Stimulated activated naive B cell treated with anti-CD40 and anti-IgM and Interleukin-4, amounts not matched to agents 10 μg/mL and 1 μg/mL and 100 μg/mL, for 72 hours (primary cell): Measurements from ENCODE around the gene SIT1.
A peak's percentile ranks its signal among the peaks of the same experiment; 100 is the strongest.

Source experiments
- ATAC-seq, 2 donors: fragments of 150-1000 bp; cut with Tn5 transposase; replicated peaks; 2 replicates each; pipeline ENCODE4 v1.10.0; 2021; ENCODE audit warnings: moderate library complexity in 1 of 2
- DNase-seq: peaks from one replicate; pipeline ENCODE4 v3.0.0; 2021
- H3K27ac Mint-ChIP-seq: one replicate; pipeline ENCODE4 v1.8.0; 2022; ENCODE audit warnings: mild to moderate bottlenecking, mixed read lengths
- H3K27me3 Mint-ChIP-seq, 2 donors: one replicate each; pipeline ENCODE4 v1.8.0; 2022; ENCODE audit warnings: mixed read lengths in 2 of 2
- H3K36me3 Mint-ChIP-seq, 2 donors: one replicate each; pipeline ENCODE4 v1.8.0; 2022; ENCODE audit warnings: mixed read lengths in 2 of 2, mild to moderate bottlenecking in 1 of 2
- H3K4me1 Mint-ChIP-seq, 2 donors: one replicate each; pipeline ENCODE4 v1.8.0; 2022; ENCODE audit warnings: mixed read lengths in 2 of 2, mild to moderate bottlenecking in 1 of 2
- H3K4me3 Mint-ChIP-seq, 2 donors: one replicate each; pipeline ENCODE4 v1.8.0; 2022; ENCODE audit warnings: mild to moderate bottlenecking in 2 of 2, mixed read lengths in 2 of 2, moderate library complexity in 1 of 2
- H3K9me3 Mint-ChIP-seq, 2 donors: one replicate each; pipeline ENCODE4 v1.8.0; 2022; ENCODE audit warnings: mixed read lengths in 2 of 2, mild to moderate bottlenecking in 1 of 2

The SIT1 gene

DNA sequence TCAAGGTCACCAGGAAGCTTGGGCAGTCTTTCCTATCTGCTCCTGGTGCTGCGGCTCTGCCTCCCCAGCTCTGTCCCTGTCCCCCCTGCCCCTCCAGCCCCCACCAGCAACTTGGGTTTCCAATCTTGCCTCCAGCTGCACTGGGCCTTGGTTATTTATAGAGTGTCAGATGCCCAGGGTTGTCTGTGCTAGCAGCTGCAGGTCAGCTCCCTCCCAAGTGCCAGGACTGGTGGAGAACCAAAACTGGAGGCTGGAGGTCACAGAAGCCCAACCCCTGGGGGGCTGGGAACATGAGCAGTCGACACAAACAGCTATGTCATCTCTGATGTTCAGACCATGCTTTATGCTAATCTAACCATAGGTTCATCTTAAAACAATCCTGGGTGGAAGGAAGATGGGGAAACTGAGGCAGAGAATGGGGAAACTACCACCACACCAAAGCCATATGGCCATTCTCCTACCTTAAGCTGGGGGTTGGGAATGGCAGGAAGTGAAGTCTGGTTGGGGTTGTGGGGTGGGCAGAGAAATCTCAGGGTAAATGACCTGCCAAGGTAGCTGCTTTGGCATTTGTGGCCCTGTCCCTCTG, 37.3 kb upstream of the SIT1 start:
- ATAC-seq (no peak), DNase-seq (no peak)
- H3K36me3 Mint-ChIP-seq: no peaks in the 10 kb centered on the region
- H3K4me3 Mint-ChIP-seq: no peak overlapping the region
- no peaks in the 10 kb centered on the region for H3K9me3 Mint-ChIP-seq
- H3K27ac Mint-ChIP-seq: no peak overlapping the region
- no peaks in the 10 kb centered on the region for H3K27me3 Mint-ChIP-seq
- peaks cover 18 to 33% of the 10 kb centered on the region in 2 donors for H3K4me1 Mint-ChIP-seq

DNA sequence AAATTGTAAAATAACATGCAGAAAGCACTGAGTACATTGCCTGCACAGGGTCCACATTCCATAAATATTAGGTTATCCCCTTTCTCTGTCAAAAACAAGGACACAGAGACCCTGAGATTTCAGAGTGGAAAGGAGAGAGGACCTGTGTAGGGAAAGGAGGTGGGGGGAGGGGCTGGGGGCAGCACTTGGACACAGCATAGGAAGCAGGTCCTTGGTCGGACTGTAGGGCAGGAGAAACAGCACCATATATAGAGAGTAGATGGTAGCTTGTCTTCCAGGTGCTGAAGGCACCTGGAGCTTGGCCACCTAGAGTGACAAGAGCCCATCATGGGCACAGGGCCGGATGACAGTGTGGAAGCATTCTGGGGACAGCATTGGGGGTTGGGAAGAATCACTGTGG, 36.6 kb upstream of the SIT1 start:
- Mint-ChIP-seq H3K27me3 (no peaks in the 10 kb centered on the region), H3K4me1 (peaks cover 18 to 38% of the 10 kb centered on the region in 2 donors), H3K36me3 (no peaks in the 10 kb centered on the region), H3K9me3 (no peaks in the 10 kb centered on the region), H3K4me3 (peak overlapping the region in 1 of 2 donors; percentile 2), H3K27ac (no peak overlapping the region)
- DNase-seq (no peak), ATAC-seq (no peak)

DNA sequence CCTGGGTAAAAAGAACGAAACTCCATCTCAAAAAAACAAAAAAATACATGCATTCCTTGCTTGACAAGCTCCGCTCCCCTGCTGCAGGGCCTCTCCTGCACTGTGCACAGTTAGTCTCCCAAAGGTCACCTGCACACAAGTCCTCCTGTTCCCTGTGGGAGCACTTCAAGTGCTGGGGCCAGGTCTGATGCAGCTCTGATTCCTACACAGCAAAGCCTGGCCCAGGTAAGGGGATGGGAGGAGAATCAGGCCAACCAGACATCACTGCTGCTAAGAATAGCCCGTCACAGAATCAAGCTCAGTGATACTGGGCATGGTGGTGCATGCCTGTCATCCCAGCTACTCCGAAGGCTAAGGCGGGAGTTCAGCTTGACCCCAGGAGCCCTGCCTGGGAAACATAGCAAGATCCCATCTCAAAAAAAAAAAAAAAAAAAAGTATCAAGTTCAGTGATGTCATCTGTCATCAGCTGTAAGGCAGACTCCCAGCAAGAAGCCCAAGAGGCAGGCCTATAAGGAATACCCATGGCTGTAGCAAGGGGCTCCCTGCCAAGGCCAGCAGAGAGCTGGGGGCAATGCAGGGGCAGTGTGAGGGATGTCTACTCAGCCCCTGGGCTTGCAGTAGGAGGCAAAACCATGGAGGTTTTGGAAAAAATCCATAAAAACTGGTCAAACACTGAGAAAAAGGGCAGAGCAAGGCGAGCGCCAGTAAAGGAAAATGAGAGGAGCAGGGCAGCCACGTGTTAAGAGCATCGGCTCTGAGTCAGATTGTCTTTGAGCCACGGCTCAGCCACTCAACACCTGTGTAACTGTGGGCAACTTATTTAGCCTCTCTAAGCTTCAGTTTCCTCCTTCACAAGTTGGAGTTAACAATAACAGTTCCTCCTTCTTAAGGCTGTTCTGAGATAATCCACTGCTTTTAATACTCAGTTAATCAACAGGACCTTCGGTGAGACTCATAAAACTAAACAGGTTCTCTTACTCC, 35.8 kb upstream of the SIT1 start:
- no peaks in the 10 kb centered on the region for H3K9me3 Mint-ChIP-seq
- ATAC-seq (no peak), DNase-seq (no peak)
- H3K27ac Mint-ChIP-seq: no peak overlapping the region
- no peaks in the 10 kb centered on the region for H3K36me3 Mint-ChIP-seq
- H3K4me1 Mint-ChIP-seq: peaks cover 17 to 38% of the 10 kb centered on the region in 2 donors
- no peak overlapping the region for H3K4me3 Mint-ChIP-seq
- no peaks in the 10 kb centered on the region for H3K27me3 Mint-ChIP-seq

DNA sequence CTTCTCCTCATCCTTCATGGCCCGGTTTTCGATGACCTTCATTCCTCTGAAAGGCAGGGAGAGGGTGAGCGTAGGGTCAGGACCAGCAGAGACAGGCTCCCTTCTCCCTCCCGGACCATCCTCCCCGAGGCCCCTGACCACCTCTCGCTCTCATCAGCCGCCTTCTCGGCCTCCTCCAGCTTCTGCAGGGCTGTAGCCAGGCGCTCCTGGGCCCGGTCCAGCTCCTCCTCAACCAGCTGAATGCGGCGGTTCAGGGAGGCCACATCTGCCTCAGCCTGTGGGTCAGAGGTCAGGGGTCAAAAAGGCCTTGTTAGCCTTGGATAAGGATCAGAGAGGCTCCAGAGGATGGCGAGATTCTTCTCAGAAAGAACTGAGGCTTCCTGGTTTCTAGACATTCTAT, 34.8 kb upstream of the SIT1 start:
- Mint-ChIP-seq H3K27me3 (no peaks in the 10 kb centered on the region), H3K36me3 (no peaks in the 10 kb centered on the region), H3K4me3 (no peak overlapping the region), H3K9me3 (no peaks in the 10 kb centered on the region), H3K4me1 (peaks cover 19 to 31% of the 10 kb centered on the region in 2 donors), H3K27ac (no peak overlapping the region)
- no peak for DNase-seq
- ATAC-seq: no peak

DNA sequence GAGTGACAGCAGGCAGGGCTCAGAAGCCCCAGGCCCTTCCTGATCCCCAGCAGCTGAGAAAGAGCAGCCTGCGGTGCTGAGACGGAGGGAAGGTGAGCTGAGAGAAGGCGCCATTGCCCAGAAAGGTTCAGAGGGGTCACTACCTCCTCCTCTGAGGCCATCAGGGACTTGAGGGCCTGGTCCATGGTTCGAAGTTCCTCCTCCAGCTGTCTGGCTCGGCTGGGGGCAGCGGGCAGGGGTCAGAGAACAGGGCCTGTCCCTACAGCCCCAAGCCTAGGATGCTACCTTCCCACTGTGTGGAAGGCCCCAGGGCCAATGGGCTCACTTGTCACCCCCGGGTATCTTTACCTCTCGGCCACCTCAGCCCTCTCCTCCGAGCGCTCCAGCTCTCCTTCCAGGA, 34.2 kb upstream of the SIT1 start:
- Mint-ChIP-seq H3K27ac (peak overlapping the region; percentile 6), H3K4me3 (no peak overlapping the region), H3K9me3 (no peaks in the 10 kb centered on the region), H3K36me3 (no peaks in the 10 kb centered on the region), H3K4me1 (peaks cover 23 to 37% of the 10 kb centered on the region in 2 donors), H3K27me3 (no peaks in the 10 kb centered on the region)
- DNase-seq (no peak), ATAC-seq (no peak)

DNA sequence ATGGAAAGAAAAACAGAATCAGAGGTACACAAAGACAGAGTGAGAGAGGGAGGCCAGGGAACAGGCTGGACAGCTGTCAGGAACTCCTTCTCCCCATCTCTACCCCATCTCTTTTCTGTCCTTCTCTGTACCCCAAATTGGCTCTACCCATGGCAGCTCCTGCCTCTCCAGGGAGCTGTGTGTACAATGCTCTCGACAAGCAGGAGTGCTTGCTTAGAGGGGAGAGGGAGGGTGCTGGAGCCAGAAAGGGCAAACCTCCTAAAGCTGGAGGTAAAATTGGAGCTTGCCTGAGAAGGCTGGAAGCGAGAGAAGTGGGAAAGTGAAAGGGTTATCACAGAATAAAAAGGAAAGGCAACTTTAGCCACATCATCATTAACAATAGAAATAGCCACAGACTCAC, 32.6 kb upstream of the SIT1 start:
- Mint-ChIP-seq H3K27me3 (peaks cover 0 to 5% of the 10 kb centered on the region in 2 donors), H3K4me1 (peaks cover 16 to 31% of the 10 kb centered on the region in 2 donors), H3K4me3 (no peak overlapping the region), H3K27ac (no peak overlapping the region), H3K36me3 (no peaks in the 10 kb centered on the region), H3K9me3 (no peaks in the 10 kb centered on the region)
- ATAC-seq (no peak), DNase-seq (no peak)

DNA sequence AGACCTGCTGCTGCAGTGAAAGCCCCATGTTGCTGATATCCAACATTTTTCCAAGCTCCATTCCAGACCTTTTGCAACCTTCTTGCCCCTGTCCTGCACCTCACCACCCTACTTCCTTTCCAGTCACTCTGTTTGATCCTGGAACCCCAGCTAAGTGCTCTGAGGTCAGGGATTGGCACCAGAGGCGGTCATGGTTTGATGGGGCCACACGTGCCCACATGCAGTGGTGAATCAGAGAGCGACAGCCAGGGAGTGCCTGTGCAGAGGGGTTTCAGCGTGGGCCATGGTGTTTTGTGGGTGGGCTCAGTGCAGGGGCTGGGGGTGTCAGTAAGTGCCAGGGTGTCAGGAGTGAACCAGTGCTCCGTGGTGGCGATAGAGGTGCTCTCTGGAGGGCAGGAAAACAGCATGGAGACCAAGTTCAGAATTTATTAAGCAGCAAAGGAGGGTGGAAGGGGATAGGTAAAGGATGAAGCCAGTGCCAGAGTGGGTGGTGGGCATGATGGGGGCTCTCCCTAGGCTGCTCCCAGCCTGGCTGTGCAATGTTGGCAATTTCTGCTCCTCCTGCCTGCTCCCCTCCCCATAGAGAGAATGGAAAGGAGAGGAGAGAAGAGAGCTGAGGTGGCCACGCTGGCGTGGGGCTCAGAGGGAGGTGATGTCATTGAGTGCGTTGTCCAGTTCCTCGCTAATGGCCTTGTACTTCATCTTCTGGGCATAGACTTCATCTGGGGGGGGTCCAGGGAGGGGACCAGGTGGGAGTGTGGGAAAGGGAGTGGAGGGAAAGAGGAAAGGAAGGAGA, 32.0 kb upstream of the SIT1 start:
- H3K4me1 Mint-ChIP-seq: peaks cover 16 to 26% of the 10 kb centered on the region in 2 donors
- no peaks in the 10 kb centered on the region for H3K9me3 Mint-ChIP-seq
- H3K27ac Mint-ChIP-seq: no peak overlapping the region
- H3K4me3 Mint-ChIP-seq: no peak overlapping the region
- H3K27me3 Mint-ChIP-seq: peaks cover 0 to 5% of the 10 kb centered on the region in 2 donors
- H3K36me3 Mint-ChIP-seq: no peaks in the 10 kb centered on the region
- ATAC-seq (no peak), DNase-seq (no peak)

DNA sequence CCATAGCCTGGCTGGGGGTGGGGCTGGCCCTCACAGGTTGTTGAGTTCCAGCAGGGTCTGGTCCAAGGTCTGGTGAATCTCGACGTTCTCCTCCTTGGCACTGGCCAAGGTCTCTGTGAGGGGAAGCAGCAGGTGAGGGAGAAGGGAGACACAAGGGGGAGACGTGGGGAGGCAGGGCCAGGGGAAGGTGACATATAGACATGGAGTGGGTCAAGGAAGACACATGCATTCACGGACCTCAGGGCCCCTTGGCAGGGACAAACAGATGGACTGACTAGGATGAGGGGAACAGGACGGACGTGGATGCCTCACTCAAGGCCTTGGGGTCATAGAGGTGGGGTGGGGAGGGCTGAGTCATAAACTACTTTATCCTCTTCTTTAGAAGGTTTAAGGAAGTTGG, 31.3 kb upstream of the SIT1 start:
- no peak for DNase-seq
- no peak overlapping the region for H3K4me3 Mint-ChIP-seq
- H3K9me3 Mint-ChIP-seq: no peaks in the 10 kb centered on the region
- H3K27me3 Mint-ChIP-seq: peaks cover 0 to 5% of the 10 kb centered on the region in 2 donors
- H3K27ac Mint-ChIP-seq: no peak overlapping the region
- ATAC-seq: no peak
- no peaks in the 10 kb centered on the region for H3K36me3 Mint-ChIP-seq
- H3K4me1 Mint-ChIP-seq: peaks cover 14 to 26% of the 10 kb centered on the region in 2 donors

DNA sequence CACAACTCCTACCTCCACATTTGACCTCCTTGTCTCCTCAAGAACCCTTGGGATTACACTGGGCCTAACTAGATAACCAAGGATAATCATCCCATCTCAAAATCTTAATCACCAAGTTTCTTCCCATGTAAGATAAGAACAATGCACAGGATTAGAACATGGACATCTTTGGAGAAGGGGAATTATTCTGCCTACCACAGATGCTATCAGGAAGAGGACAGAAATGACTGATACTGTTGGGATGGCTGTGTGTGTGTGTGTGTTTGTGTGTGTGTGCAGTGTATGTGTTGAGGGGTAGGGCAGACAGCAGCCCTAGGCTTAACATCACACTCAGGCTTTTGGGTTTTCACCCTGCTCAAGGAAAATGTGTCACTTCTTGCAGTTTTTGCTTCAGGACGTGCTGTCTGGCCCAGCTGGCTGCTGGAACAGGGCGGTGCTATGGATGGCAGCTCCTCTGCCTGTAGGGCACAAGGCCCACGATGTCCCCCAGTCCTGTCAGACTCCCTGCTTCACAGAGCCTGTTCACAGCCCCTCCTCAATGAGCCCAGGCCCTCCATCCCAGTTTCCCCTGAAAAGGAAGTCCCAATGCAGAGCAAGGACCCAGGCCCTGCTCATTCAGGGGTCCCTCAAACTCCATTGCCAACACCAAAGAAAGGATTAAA, 30.7 kb upstream of the SIT1 start:
- H3K36me3 Mint-ChIP-seq: no peaks in the 10 kb centered on the region
- no peak for DNase-seq
- ATAC-seq: no peak
- H3K4me3 Mint-ChIP-seq: no peak overlapping the region
- peaks cover 14 to 28% of the 10 kb centered on the region in 2 donors for H3K4me1 Mint-ChIP-seq
- H3K27me3 Mint-ChIP-seq: peaks cover under 1 to 5% of the 10 kb centered on the region in 2 donors
- H3K27ac Mint-ChIP-seq: no peak overlapping the region
- H3K9me3 Mint-ChIP-seq: no peaks in the 10 kb centered on the region

DNA sequence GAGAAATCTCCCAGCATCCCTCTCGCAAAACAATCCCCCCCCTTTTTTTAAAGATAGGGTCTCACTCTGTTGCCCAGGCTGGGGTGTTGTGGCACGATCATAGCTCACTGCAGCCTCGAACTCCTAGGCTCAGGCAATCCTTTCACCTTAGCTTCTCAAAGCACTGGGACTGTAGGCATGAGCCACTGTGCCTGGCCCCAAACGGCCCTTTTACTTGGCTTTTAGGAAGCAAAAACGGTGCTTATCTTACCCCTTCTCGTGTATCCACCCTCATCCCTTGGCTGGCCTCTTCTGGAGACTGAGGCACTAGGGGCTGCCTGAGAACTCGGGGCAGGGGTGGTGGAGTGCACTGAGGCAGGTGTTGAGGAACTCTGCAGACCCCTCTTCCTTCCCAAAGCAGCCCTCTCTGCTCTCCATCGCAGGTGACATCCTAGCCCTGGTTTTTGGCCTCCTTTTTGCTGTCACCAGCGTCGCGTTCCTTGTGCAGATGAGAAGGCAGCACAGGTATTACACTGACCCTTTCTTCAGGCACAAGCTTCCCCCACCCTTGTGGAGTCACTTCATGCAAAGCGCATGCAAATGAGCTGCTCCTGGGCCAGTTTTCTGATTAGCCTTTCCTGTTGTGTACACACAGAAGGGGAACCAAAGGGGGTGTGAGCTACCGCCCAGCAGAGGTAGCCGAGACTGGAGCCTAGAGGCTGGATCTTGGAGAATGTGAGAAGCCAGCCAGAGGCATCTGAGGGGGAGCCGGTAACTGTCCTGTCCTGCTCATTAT, 29.8 kb upstream of the SIT1 start:
- peaks cover 3 to 5% of the 10 kb centered on the region in 2 donors for H3K27me3 Mint-ChIP-seq
- H3K36me3 Mint-ChIP-seq: no peaks in the 10 kb centered on the region
- H3K9me3 Mint-ChIP-seq: no peaks in the 10 kb centered on the region
- peaks cover 17 to 36% of the 10 kb centered on the region in 2 donors for H3K4me1 Mint-ChIP-seq
- no peak for DNase-seq
- H3K4me3 Mint-ChIP-seq: no peak overlapping the region
- peak in 1 of 2 donors; percentile 48 for ATAC-seq
- peak overlapping the region; percentile 47 for H3K27ac Mint-ChIP-seq

DNA sequence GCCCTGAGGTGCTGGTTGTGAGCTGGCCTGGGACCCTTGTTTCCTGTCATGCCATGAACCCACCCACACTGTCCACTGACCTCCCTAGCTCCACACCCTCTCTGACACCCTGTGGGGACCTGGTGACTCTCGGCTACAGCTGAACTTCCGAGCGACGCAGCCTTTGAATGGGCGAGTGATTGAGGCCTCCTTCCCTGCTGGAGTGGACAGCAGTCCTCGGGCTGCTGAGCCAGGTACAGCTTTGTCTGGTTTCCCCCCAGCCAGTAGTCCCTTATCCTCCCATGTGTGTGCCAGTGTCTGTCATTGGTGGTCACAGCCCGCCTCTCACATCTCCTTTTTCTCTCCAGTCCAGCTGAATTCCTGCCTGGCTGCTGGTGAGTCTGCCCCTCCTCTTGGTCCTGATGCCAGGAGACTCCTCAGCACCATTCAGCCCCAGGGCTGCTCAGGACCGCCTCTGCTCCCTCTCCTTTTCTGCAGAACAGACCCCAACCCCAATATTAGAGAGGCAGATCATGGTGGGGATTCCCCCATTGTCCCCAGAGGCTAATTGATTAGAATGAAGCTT, 29.1 kb upstream of the SIT1 start:
- no peaks in the 10 kb centered on the region for H3K36me3 Mint-ChIP-seq
- DNase-seq: no peak
- H3K9me3 Mint-ChIP-seq: no peaks in the 10 kb centered on the region
- no peak for ATAC-seq
- H3K4me1 Mint-ChIP-seq: peaks cover 17 to 36% of the 10 kb centered on the region in 2 donors
- H3K4me3 Mint-ChIP-seq: no peak overlapping the region
- H3K27me3 Mint-ChIP-seq: peaks cover 3 to 5% of the 10 kb centered on the region in 2 donors
- no peak overlapping the region for H3K27ac Mint-ChIP-seq

DNA sequence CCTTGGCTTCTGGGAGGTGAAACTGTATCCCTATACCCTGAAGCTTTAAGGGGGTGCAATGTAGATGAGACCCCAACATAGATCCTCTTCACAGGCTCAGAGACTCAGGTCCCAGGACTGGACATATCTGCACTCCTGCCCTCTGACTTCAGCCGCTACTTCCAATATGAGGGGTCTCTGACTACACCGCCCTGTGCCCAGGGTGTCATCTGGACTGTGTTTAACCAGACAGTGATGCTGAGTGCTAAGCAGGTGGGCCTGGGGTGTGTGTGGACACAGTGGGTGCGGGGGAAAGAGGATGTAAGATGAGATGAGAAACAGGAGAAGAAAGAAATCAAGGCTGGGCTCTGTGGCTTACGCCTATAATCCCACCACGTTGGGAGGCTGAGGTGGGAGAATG, 28.4 kb upstream of the SIT1 start:
- Mint-ChIP-seq H3K27ac (no peak overlapping the region), H3K36me3 (no peaks in the 10 kb centered on the region), H3K27me3 (peaks cover 5 to 10% of the 10 kb centered on the region in 2 donors), H3K4me3 (no peak overlapping the region), H3K9me3 (no peaks in the 10 kb centered on the region), H3K4me1 (peaks cover 21 to 43% of the 10 kb centered on the region in 2 donors)
- DNase-seq: no peak
- ATAC-seq: no peak

DNA sequence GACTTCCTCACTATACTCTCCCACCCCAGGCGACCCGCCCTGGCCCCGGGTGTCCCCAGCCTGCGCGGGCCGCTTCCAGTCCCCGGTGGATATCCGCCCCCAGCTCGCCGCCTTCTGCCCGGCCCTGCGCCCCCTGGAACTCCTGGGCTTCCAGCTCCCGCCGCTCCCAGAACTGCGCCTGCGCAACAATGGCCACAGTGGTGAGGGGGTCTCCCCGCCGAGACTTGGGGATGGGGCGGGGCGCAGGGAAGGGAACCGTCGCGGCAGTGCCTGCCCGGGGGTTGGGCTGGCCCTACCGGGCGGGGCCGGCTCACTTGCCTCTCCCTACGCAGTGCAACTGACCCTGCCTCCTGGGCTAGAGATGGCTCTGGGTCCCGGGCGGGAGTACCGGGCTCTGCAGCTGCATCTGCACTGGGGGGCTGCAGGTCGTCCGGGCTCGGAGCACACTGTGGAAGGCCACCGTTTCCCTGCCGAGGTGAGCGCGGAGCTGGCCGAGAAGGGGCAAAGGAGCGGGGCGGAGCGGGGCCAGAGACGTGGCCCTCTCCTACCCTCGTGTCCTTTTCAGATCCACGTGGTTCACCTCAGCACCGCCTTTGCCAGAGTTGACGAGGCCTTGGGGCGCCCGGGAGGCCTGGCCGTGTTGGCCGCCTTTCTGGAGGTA, 25.1 kb upstream of the SIT1 start:
- DNase-seq: peak; percentile 40
- Mint-ChIP-seq H3K27me3 (peaks cover 5 to 10% of the 10 kb centered on the region in 2 donors), H3K4me1 (peaks cover 14 to 31% of the 10 kb centered on the region in 2 donors), H3K36me3 (no peaks in the 10 kb centered on the region), H3K4me3 (peak overlapping the region; percentile 81 to 83), H3K9me3 (no peaks in the 10 kb centered on the region), H3K27ac (peak overlapping the region; percentile 66)
- peak; percentile 82 to 84 for ATAC-seq
